ENCODE results near the gene CTTNBP2.

Gene CTTNBP2

DNA sequence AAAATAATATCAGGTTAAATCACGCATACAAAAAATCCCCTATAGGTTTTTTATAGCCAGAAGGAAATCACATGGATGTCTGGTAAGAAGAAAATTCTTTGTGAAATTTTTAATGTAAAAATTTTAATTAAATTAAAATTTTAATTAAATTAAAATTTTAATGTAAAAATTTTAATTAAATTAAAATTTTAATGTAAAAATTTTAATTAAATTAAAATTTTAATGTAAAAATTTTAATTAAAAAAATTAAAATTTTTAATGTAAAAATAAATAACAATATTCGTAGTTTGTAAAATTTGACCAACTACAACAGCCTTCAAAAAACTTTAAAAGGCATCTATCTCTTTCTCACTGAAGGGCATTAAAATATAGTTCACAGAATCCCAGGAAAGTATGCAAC is 61.5 kb downstream of the CTTNBP2 start:
- TF ChIP-seq TAF1 (IDR thresholded peaks at IDR 0.05; ENCODE audit: borderline replicate concordance, low read depth, low read length) = no peak
- TF ChIP-seq POLR2A (IDR thresholded peaks at IDR 0.05; ENCODE audit: low read depth, low read length) = no peak
- no peak for TF ChIP-seq POLR2AphosphoS5 (IDR thresholded peaks at IDR 0.05; ENCODE audit: low read depth, low read length)
- DNase-seq (ENCODE audit: insufficient read length) (no peak), FAIRE-seq (no peak)

DNA sequence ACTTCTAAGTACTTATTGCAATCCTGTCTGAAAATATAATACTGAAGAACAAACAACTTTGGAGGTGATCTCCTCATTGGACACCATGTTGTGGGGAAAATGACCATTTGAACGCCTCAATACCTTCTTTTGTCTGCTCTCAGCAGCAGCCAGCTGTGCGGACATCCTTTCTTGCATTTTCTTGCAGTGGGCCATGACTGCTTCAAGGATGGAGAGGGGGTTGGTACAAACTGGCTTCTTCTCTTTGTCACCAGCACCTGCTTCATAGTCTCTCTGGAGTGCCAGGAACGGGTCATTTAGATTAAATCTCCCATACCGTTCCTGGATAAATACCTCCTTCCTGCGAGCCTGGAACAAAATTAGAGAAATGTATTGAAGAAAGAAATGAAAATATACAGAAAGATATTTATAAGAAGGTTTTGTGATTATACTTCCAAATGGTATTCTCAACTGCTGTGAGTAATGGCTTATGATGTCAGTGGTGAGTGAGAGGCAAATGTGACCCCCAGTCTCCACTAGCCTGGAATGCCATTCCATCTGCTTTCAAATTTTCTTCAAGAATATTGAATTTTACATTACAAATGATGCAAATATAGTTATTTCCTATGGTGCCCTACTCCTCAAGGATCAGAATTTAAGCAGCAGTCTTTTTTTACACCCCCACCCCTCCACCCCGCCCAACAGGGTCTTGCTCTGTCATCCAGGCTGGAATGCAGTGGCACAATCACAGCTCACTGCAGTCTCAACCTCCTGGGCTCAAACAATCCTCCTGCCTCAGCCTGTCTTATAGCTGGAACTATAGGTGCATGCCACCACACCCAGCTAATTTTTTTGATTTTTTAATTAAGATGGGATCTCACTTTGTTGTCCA is 62.4 kb downstream of the CTTNBP2 start:
- no peak for FAIRE-seq

DNA sequence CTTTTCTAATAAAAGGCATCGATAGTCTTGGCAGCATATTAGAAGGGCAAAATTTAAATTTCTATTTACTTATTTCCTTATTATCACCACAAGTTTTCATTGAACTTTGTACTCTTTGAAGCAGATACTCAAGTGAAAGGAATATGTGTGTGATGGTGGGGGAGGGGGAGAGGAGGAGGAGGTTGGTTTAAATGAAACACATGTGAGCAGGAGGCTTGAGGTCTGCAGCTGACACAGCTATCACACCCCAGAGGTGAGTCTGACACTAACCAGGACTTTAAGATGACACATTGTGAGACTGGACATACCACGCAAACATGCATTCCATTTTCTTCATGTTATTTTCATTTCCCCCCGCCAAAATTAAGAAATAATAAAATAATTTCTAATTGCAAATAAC is 63.3 kb downstream of the CTTNBP2 start:
- no peak for TF ChIP-seq TAF1 (IDR thresholded peaks at IDR 0.05; ENCODE audit: borderline replicate concordance, low read depth, low read length)
- no peak for TF ChIP-seq POLR2AphosphoS5 (IDR thresholded peaks at IDR 0.05; ENCODE audit: low read depth, low read length)
- TF ChIP-seq POLR2A (IDR thresholded peaks at IDR 0.05; ENCODE audit: low read depth, low read length) = no peak
- FAIRE-seq (no peak), DNase-seq (ENCODE audit: insufficient read length) (no peak)

More for the DNA sequence above, 62.4 kb downstream of the CTTNBP2 start:
- no peak for TF ChIP-seq POLR2A (IDR thresholded peaks at IDR 0.05; ENCODE audit: low read depth, low read length)
- no peak for TF ChIP-seq TAF1 (IDR thresholded peaks at IDR 0.05; ENCODE audit: borderline replicate concordance, low read depth, low read length)
- TF ChIP-seq POLR2AphosphoS5 (IDR thresholded peaks at IDR 0.05; ENCODE audit: low read depth, low read length) = no peak
- DNase-seq (ENCODE audit: insufficient read length) = no peak

DNA sequence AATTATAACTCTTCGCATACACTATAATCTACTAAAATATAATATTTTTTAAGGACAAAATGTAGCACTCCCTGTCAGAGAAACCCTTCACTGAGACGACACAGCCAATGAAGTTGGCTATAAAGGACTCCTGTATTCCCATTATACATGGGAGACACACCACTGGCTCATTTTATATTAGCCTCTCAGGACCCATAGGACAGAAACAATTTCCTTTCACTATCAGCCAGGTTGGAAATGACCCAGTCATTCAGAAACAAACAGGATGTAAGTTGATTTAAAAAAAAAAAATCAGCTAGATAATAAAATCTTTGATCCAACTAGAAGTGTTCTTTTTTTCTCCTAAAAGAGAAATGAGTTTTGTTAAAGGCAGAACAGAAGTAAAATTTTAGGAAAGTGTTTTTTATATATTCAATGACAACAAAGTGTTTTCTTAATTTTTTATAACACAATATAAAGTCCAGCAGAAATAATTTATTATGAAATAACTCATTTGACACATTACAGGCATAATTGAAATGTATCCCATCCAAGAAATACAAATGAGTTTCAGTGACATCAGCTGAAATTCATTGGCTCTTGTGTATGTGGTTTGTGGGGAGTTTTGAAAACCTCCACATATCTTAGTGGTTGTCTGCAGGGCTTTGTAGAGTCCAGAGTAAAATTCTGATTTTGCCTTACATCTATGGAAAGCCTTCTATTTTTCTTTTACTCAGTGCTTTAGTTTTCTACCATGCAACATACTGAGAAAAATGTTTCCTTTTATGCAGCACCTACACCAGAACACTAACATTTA is 64.1 kb downstream of the CTTNBP2 start:
- TF ChIP-seq TAF1 (IDR thresholded peaks at IDR 0.05; ENCODE audit: borderline replicate concordance, low read depth, low read length) = no peak
- TF ChIP-seq POLR2A (IDR thresholded peaks at IDR 0.05; ENCODE audit: low read depth, low read length) = no peak
- no peak for TF ChIP-seq POLR2AphosphoS5 (IDR thresholded peaks at IDR 0.05; ENCODE audit: low read depth, low read length)
- DNase-seq (ENCODE audit: insufficient read length) = no peak
- FAIRE-seq = no peak

DNA sequence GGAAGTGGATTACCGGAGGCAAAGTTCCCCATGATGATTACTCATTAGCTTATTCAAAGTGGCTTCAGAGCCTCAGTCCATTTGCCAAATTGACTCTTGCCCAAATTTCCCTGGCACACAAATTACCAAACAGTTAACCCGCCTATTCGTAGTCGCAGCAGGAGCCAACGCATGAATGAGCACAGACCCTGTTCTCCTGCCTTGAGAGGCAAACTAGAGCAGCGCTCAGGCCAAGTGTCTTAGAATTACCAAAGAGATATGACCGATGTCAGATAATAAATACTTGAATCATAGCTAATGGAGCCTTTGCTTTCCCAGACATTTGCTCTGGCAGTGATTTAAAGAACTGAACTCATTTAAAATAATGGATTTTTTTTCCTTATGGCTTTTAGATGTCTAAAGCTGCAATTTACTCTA is 64.9 kb downstream of the CTTNBP2 start:
- TF ChIP-seq TAF1 (IDR thresholded peaks at IDR 0.05; ENCODE audit: borderline replicate concordance, low read depth, low read length) (no peak), POLR2A (IDR thresholded peaks at IDR 0.05; ENCODE audit: low read depth, low read length) (no peak), POLR2AphosphoS5 (IDR thresholded peaks at IDR 0.05; ENCODE audit: low read depth, low read length) (no peak)
- DNase-seq (ENCODE audit: insufficient read length) = no peak
- no peak for FAIRE-seq

DNA sequence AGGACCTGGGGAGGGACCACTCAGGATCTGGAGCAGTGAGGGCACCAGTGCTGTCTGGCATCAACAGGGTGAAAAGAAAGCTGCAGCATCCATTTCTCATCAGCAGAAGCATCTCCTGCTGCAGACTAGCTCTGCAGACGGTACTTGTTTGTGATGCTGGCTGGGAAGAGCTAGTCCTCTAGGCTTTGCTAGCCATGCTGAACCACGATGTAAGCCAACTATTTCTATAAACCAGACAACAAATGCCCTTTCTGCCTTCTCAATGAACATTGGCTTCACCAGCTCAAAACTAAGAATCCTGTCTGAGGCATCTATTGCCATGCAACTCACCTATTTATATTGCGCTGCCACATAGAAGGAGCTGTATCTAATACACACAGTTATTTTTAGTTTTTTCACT is 65.6 kb downstream of the CTTNBP2 start:
- no peak for FAIRE-seq
- DNase-seq (ENCODE audit: insufficient read length) = no peak
- TF ChIP-seq POLR2A (IDR thresholded peaks at IDR 0.05; ENCODE audit: low read depth, low read length) (no peak), POLR2AphosphoS5 (IDR thresholded peaks at IDR 0.05; ENCODE audit: low read depth, low read length) (no peak), TAF1 (IDR thresholded peaks at IDR 0.05; ENCODE audit: borderline replicate concordance, low read depth, low read length) (no peak)

DNA sequence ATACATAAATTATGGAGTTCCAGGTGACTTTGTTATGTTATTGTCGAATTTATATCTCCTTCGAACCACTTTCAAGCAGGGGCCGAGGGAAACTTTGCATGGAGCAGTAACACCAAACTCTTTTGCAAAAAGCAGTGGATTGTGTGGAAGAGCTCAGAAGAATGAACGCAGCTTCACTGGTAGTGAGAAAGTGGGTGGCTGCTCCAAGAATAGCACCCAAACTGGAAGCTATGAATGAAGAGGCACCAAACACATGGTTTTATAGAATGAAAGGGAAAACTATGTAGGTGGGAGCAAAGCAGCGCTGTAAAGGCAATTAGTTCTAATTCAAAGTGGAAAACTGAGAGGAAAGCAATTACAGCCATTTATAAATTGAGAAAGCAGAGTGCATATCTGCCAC is 67.2 kb downstream of the CTTNBP2 start:
- DNase-seq (ENCODE audit: insufficient read length) = no peak
- no peak for TF ChIP-seq TAF1 (IDR thresholded peaks at IDR 0.05; ENCODE audit: borderline replicate concordance, low read depth, low read length)
- no peak for TF ChIP-seq POLR2A (IDR thresholded peaks at IDR 0.05; ENCODE audit: low read depth, low read length)
- no peak for TF ChIP-seq POLR2AphosphoS5 (IDR thresholded peaks at IDR 0.05; ENCODE audit: low read depth, low read length)
- no peak for FAIRE-seq

DNA sequence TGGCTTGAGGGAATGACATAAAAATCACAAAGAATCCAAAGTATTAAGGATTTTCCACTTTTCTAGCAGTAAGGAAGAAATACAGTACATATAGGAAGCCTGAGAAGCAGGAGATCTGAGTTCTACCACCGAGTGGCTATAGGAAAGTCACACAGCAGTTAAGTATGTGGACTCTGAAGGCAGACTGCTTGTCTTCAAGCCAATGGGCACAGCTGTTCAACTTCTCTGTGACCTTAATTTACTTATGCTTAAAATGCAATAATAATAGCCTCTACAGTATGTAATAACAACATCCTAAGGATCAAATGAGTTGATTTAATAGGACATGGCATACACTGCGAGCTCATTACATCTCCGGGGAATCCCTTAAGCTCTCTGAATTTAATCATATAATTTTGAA is 68.0 kb downstream of the CTTNBP2 start:
- no peak for DNase-seq (ENCODE audit: insufficient read length)
- TF ChIP-seq TAF1 (IDR thresholded peaks at IDR 0.05; ENCODE audit: borderline replicate concordance, low read depth, low read length) (no peak), POLR2AphosphoS5 (IDR thresholded peaks at IDR 0.05; ENCODE audit: low read depth, low read length) (no peak), POLR2A (IDR thresholded peaks at IDR 0.05; ENCODE audit: low read depth, low read length) (no peak)
- no peak for FAIRE-seq

DNA sequence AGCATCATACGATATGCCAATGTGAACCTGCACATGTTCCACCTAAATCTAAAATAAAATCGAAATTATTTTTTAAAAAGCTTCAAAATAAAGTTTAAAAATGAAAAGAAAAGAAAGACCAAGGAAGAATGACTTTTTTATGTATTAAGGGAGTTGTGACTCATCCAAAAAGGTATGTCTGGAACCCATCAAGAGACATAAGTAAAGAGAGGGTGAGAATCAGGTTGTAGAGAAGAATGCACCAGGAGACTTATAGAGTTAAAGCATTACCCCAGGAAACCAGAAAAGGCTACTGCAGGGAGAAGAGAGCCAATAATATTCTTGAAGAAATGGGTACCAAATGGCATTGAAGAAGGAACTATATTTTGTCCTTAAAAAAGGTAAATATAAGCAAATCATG is 69.8 kb downstream of the CTTNBP2 start:
- no peak for FAIRE-seq
- TF ChIP-seq POLR2AphosphoS5 (IDR thresholded peaks at IDR 0.05; ENCODE audit: low read depth, low read length) (no peak), TAF1 (IDR thresholded peaks at IDR 0.05; ENCODE audit: borderline replicate concordance, low read depth, low read length) (no peak), POLR2A (IDR thresholded peaks at IDR 0.05; ENCODE audit: low read depth, low read length) (no peak)
- no peak for DNase-seq (ENCODE audit: insufficient read length)

DNA sequence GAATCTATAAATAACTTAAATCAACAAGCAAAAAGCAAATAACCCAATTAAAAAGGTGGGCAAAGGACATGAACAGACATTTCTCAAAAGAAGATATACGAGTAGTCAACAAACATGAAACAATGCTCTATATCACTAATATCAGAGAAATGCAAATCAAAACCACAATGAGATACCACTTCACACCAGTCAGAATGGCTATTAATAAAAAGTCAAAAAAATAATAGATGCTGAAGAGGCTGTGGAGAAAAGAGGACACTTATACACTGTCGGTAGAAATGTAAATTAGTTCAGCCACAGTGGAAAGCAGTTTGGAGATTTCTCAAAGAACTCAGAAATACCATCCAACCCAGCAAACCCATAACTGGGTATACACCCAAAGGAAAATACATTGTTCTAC is 70.6 kb downstream of the CTTNBP2 start:
- FAIRE-seq (no peak), DNase-seq (ENCODE audit: insufficient read length) (no peak)
- TF ChIP-seq POLR2AphosphoS5 (IDR thresholded peaks at IDR 0.05; ENCODE audit: low read depth, low read length) (no peak), TAF1 (IDR thresholded peaks at IDR 0.05; ENCODE audit: borderline replicate concordance, low read depth, low read length) (no peak), POLR2A (IDR thresholded peaks at IDR 0.05; ENCODE audit: low read depth, low read length) (no peak)

DNA sequence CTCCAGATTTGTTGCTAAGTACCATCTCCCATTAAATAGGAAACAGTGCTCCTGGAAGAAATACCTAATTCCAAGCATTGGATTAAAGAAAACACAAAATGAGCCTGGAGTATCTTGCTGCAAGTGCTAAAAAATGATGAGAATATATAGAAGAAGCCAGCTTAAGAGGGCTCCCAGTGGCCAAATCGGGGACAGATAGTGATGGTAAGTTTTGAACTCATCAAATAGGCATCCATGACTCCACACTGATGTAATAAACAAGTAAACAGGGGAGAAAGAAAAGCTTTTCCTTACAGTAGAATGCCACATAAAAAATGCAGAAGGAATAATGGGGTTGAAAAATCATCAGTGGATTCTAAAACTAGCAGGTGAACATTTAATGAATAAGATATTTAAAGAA is 72.4 kb downstream of the CTTNBP2 start:
- TF ChIP-seq POLR2AphosphoS5 (IDR thresholded peaks at IDR 0.05; ENCODE audit: low read depth, low read length) (no peak), TAF1 (IDR thresholded peaks at IDR 0.05; ENCODE audit: borderline replicate concordance, low read depth, low read length) (no peak), POLR2A (IDR thresholded peaks at IDR 0.05; ENCODE audit: low read depth, low read length) (no peak)

More for the DNA sequence above, 72.4 kb downstream of the CTTNBP2 start:
- FAIRE-seq (no peak), DNase-seq (ENCODE audit: insufficient read length) (no peak)

Measured in GM12892 (cell line).